Measurements from ENCODE around the gene ZNF565. TPM values are rescaled to one million over a fixed set of nuclear protein-coding genes. Genes with fewer than 3 reads are reported as not detected.

The ZNF565 gene
- total and polyA plus RNA-seq, 2 of the 13 experiments (the other 11 are each of a cell fraction or from before 2014, with no cell fraction given), result 1.8 to 5.2 TPM

- TF ChIP-seq, protein P1, sequence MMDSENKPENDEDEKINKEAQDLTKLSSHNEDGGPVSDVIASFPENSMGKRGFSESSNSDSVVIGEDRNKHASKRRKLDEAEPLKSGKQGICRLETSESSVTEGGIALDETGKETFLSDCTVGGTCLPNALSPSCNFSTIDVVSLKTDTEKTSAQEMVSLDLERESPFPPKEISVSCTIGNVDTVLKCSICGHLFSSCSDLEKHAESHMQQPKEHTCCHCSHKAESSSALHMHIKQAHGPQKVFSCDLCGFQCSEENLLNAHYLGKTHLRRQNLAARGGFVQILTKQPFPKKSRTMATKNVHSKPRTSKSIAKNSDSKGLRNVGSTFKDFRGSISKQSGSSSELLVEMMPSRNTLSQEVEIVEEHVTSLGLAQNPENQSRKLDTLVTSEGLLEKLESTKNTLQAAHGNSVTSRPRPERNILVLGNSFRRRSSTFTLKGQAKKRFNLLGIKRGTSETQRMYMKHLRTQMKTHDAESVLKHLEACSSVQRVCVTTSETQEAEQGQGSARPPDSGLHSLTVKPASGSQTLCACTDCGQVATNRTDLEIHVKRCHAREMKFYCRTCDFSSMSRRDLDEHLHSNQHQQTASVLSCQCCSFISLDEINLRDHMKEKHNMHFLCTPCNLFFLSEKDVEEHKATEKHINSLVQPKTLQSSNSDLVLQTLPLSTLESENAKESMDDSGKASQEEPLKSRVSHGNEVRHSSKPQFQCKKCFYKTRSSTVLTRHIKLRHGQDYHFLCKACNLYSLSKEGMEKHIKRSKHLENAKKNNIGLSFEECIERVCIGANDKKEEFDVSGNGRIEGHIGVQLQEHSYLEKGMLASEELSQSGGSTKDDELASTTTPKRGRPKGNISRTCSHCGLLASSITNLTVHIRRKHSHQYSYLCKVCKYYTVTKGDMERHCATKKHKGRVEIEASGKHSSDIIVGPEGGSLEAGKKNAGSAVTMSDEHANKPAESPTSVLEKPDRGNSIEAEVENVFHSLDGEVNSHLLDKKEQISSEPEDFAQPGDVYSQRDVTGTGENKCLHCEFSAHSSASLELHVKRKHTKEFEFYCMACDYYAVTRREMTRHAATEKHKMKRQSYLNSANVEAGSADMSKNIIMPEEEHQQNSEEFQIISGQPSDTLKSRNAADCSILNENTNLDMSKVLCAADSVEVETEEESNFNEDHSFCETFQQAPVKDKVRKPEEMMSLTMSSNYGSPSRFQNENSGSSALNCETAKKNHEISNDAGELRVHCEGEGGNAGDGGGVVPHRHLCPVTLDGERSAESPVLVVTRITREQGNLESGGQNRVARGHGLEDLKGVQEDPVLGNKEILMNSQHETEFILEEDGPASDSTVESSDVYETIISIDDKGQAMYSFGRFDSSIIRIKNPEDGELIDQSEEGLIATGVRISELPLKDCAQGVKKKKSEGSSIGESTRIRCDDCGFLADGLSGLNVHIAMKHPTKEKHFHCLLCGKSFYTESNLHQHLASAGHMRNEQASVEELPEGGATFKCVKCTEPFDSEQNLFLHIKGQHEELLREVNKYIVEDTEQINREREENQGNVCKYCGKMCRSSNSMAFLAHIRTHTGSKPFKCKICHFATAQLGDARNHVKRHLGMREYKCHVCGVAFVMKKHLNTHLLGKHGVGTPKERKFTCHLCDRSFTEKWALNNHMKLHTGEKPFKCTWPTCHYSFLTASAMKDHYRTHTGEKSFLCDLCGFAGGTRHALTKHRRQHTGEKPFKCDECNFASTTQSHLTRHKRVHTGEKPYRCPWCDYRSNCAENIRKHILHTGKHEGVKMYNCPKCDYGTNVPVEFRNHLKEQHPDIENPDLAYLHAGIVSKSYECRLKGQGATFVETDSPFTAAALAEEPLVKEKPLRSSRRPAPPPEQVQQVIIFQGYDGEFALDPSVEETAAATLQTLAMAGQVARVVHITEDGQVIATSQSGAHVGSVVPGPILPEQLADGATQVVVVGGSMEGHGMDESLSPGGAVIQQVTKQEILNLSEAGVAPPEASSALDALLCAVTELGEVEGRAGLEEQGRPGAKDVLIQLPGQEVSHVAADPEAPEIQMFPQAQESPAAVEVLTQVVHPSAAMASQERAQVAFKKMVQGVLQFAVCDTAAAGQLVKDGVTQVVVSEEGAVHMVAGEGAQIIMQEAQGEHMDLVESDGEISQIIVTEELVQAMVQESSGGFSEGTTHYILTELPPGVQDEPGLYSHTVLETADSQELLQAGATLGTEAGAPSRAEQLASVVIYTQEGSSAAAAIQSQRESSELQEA (CRISPR knock-in tag; IDR thresholded peaks at IDR 0.05; ENCODE audit: not compliant biosample characterization), result no peak
- TF ChIP-seq, protein P2, sequence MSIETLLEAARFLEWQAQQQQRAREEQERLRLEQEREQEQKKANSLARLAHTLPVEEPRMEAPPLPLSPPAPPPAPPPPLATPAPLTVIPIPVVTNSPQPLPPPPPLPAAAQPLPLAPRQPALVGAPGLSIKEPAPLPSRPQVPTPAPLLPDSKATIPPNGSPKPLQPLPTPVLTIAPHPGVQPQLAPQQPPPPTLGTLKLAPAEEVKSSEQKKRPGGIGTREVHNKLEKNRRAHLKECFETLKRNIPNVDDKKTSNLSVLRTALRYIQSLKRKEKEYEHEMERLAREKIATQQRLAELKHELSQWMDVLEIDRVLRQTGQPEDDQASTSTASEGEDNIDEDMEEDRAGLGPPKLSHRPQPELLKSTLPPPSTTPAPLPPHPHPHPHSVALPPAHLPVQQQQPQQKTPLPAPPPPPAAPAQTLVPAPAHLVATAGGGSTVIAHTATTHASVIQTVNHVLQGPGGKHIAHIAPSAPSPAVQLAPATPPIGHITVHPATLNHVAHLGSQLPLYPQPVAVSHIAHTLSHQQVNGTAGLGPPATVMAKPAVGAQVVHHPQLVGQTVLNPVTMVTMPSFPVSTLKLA (IDR thresholded peaks at IDR 0.05), result no peak
- TF ChIP-seq GTF2F1 (IDR thresholded peaks at IDR 0.05; ENCODE audit: low read length) (no peak), IRF2 (CRISPR knock-in tag; IDR thresholded peaks at IDR 0.05) (peak; percentile 50; the same call in 1 of the 2 replicates), NFATC3 (CRISPR knock-in tag; IDR thresholded peaks at IDR 0.05) (no peak), ZNF251 (CRISPR knock-in tag; IDR thresholded peaks at IDR 0.05) (no peak), PRDM10 (CRISPR knock-in tag; IDR thresholded peaks at IDR 0.05; ENCODE audit: low read depth) (peak; percentile 56; the same call in 1 of the 2 replicates), ZNF33B (CRISPR knock-in tag; IDR thresholded peaks at IDR 0.05) (0 out of 2 replicates have a peak, but pooled peaks have one; percentile 10), MZF1 (CRISPR knock-in tag; IDR thresholded peaks at IDR 0.05; ENCODE audit: borderline replicate concordance) (no peak)
- TF ChIP-seq, protein P3, sequence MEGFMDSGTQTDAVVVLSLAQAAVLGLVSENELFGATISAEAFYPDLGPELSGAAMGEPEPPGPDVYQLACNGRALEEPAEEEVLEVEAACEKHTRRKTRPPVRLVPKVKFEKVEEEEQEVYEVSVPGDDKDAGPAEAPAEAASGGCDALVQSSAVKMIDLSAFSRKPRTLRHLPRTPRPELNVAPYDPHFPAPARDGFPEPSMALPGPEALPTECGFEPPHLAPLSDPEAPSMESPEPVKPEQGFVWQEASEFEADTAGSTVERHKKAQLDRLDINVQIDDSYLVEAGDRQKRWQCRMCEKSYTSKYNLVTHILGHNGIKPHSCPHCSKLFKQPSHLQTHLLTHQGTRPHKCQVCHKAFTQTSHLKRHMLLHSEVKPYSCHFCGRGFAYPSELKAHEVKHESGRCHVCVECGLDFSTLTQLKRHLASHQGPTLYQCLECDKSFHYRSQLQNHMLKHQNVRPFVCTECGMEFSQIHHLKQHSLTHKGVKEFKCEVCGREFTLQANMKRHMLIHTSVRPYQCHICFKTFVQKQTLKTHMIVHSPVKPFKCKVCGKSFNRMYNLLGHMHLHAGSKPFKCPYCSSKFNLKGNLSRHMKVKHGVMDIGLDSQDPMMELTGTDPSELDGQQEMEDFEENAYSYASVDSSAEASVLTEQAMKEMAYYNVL (CRISPR knock-in tag; IDR thresholded peaks at IDR 0.05; ENCODE audit: borderline replicate concordance), result no peak; the same call in 1 of the 2 replicates
- TF ChIP-seq, protein P4, sequence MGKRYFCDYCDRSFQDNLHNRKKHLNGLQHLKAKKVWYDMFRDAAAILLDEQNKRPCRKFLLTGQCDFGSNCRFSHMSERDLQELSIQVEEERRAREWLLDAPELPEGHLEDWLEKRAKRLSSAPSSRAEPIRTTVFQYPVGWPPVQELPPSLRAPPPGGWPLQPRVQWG (CRISPR knock-in tag; IDR thresholded peaks at IDR 0.05; ENCODE audit: borderline replicate concordance, low read depth), result no peak
These were observed 74.8 kb downstream of the ZNF565 start, which contains the start of gene CAPNS1 (continued) for GRCh38 chr19:36139473-36140303.

Measured in HepG2 (cell line).